B cell (primary cell): Measurements from ENCODE around the gene HPCAL4.

ENCODE experiments used
- CTCF ChIP-seq: fragments of 200-600 bp; IDR thresholded peaks from one replicate; pipeline ENCODE4 v1.8.0; 2022; ENCODE audit warnings: antibody characterized with exemption, mild to moderate bottlenecking
- EZH2 ChIP-seq: IDR thresholded peaks from 2 replicates; pipeline ENCODE4 v1.6.1; 2012; ENCODE audit warnings: borderline replicate concordance, low read depth, mild to moderate bottlenecking, moderate library complexity, low read length; ENCODE audit not compliant: insufficient read depth, poor library complexity, severe bottlenecking

GRCh38 chr1:39657923-39658485 lies 33.2 kb downstream of the HPCAL4 start:
- TF ChIP-seq EZH2 (no peak), CTCF (peak; percentile 83)
